GM19372 (cell line): ENCODE measurements around the gene C6orf120.

Experiments
- ATAC-seq: cut with Tn5 transposase; IDR thresholded peaks from one replicate; pipeline ENCODE4 v1.9.1; 2021; ENCODE audit warnings: mild to moderate bottlenecking, low read depth, moderate library complexity; ENCODE audit not compliant: unreplicated experiment

Gene C6orf120

GRCh38 chr6:169701954-169702839 lies at the start of gene C6orf120, which contains the start of gene WDR27:
TSS of gene C6orf120 (plus strand) at chr6:169702126. CDS start at chr6:169702460, 334 bp downstream.
TSS of gene WDR27 (minus strand) at chr6:169702029. CDS start at chr6:169689005, 13,024 bp downstream.
- ATAC-seq = peak; percentile 95

GRCh38 chr6:169652896-169653295 lies 49.0 kb upstream of the C6orf120 start:
- ATAC-seq = no peak

- ATAC-seq = no peak
Observed at GRCh38 chr6:169653691-169654090, 48.2 kb upstream of the C6orf120 start.

- peak; percentile 93 for ATAC-seq
Observed at GRCh38 chr6:169654598-169655391, 47.1 kb upstream of the C6orf120 start.

- no peak for ATAC-seq
Observed at GRCh38 chr6:169656546-169657283, 45.2 kb upstream of the C6orf120 start.

- ATAC-seq = no peak
Observed at GRCh38 chr6:169657284-169657610, 44.7 kb upstream of the C6orf120 start.

GRCh38 chr6:169659820-169660610 lies 41.9 kb upstream of the C6orf120 start:
- ATAC-seq = no peak

- ATAC-seq = no peak
Observed at GRCh38 chr6:169660751-169661390, 41.1 kb upstream of the C6orf120 start.

- ATAC-seq = no peak
Observed at GRCh38 chr6:169661391-169661756, 40.6 kb upstream of the C6orf120 start.

- ATAC-seq = no peak
Observed at GRCh38 chr6:169663468-169663867, 38.5 kb upstream of the C6orf120 start.

- ATAC-seq = no peak
Observed at GRCh38 chr6:169664227-169664626, 37.7 kb upstream of the C6orf120 start.

- ATAC-seq = no peak
Observed at GRCh38 chr6:169665289-169665688, 36.6 kb upstream of the C6orf120 start.

- no peak for ATAC-seq
Observed at GRCh38 chr6:169666441-169666840, 35.5 kb upstream of the C6orf120 start.

- ATAC-seq = no peak
Observed at GRCh38 chr6:169667716-169668115, 34.2 kb upstream of the C6orf120 start.

- ATAC-seq = no peak
Observed at GRCh38 chr6:169668203-169668847, 33.6 kb upstream of the C6orf120 start.

GRCh38 chr6:169669147-169669546 lies 32.8 kb upstream of the C6orf120 start:
- no peak for ATAC-seq

- no peak for ATAC-seq
Observed at GRCh38 chr6:169669889-169670288, 32.0 kb upstream of the C6orf120 start.

- ATAC-seq = no peak
Observed at GRCh38 chr6:169671563-169671962, 30.4 kb upstream of the C6orf120 start.

- no peak for ATAC-seq
Observed at GRCh38 chr6:169675011-169675410, 26.9 kb upstream of the C6orf120 start.
